Measurements from ENCODE around the gene PLEKHG1. TPM values are rescaled to one million over a fixed set of nuclear protein-coding genes. Genes with fewer than 3 reads are reported as not detected.

PLEKHG1 gene
- total RNA-seq, 6 experiments from 2014 or later: 0.07 TPM; not detected in 5

DNA sequence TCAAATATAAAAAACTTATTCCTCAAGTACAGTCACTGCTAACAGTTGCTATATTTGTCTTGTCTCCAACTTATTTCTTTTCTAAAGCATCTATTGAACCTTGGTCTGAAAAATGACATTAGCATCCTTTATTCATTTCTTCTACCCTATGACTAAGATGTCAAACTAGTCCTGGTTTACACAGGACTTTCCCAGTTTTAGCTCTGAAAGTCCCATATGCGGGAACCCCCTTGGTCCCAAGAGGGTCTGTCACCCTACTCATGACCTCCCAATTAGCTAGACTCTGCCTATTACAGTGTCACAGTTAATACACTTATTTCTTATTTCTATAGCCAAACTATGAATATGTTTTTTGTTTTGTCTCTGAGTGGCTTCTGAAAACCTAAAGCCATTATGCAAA is 37.1 kb downstream of the PLEKHG1 start:
- Mint-ChIP-seq H3K36me3 (ENCODE audit: low read depth) (no peaks in the 10 kb centered on the region), H3K27ac (no peak overlapping the region), H3K4me1 (ENCODE audit: low read depth) (no peaks in the 10 kb centered on the region), H3K4me3 (no peak overlapping the region), H3K27me3 (ENCODE audit: insufficient read depth) (peaks cover 6% of the 10 kb centered on the region; the same call in 1 of the 2 replicates), H3K9me3 (peaks cover 11% of the 10 kb centered on the region; the same call in 1 of the 2 replicates)
- TF ChIP-seq, protein P1, sequence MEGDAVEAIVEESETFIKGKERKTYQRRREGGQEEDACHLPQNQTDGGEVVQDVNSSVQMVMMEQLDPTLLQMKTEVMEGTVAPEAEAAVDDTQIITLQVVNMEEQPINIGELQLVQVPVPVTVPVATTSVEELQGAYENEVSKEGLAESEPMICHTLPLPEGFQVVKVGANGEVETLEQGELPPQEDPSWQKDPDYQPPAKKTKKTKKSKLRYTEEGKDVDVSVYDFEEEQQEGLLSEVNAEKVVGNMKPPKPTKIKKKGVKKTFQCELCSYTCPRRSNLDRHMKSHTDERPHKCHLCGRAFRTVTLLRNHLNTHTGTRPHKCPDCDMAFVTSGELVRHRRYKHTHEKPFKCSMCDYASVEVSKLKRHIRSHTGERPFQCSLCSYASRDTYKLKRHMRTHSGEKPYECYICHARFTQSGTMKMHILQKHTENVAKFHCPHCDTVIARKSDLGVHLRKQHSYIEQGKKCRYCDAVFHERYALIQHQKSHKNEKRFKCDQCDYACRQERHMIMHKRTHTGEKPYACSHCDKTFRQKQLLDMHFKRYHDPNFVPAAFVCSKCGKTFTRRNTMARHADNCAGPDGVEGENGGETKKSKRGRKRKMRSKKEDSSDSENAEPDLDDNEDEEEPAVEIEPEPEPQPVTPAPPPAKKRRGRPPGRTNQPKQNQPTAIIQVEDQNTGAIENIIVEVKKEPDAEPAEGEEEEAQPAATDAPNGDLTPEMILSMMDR (IDR thresholded peaks at IDR 0.05): no peak
- no peak for DNase-seq

DNA sequence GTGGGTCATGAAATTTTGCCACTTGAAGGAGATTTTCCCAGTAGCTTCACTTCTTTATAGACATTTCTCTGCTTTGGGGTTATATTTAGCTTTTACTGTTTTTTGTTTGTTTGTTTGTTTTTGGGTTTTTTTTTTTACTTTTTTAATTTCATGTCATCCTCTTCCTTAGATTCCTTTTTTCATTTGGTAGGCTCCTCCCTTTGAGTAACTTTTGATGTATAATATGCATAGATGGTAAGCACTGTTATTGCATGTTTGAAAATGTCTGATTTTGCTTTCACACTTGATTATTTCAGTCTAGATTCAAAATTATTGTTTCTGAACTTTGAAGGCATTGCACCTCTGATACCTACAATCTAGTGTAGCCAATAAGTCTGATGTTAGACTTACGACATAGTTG is 37.6 kb downstream of the PLEKHG1 start:
- peaks cover 6% of the 10 kb centered on the region; the same call in 1 of the 2 replicates for H3K27me3 Mint-ChIP-seq (ENCODE audit: insufficient read depth)
- H3K36me3 Mint-ChIP-seq (ENCODE audit: low read depth): no peaks in the 10 kb centered on the region
- H3K27ac Mint-ChIP-seq: no peak overlapping the region
- peaks cover 11% of the 10 kb centered on the region; the same call in 1 of the 2 replicates for H3K9me3 Mint-ChIP-seq
- no peak overlapping the region for H3K4me3 Mint-ChIP-seq
- H3K4me1 Mint-ChIP-seq (ENCODE audit: low read depth): no peaks in the 10 kb centered on the region
- DNase-seq: no peak
- TF ChIP-seq, protein P1 (IDR thresholded peaks at IDR 0.05): no peak

DNA sequence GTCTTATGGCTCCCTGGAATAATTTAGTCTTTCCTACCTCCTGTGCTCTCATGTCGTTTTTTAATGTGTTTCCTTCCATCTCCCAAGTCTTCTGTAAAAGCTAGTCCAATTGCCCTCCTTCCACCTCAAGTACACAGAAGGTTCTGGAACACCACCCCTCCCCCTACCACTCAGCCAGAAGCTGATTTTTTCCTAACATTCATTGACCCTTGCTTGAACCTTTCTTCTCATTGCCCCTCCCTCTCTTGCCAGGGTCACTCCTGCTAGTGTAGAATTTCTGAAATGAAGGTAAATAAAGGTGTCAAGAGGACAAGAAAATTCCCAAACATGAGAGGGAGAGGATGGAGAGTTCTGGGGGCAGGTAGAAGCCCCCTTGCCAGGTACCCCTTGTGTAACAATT is 38.6 kb downstream of the PLEKHG1 start:
- no peak overlapping the region for H3K4me3 Mint-ChIP-seq
- peaks cover 5% of the 10 kb centered on the region; the same call in 1 of the 2 replicates for H3K27me3 Mint-ChIP-seq (ENCODE audit: insufficient read depth)
- peaks cover 4% of the 10 kb centered on the region; the same call in 1 of the 2 replicates for H3K9me3 Mint-ChIP-seq
- H3K27ac Mint-ChIP-seq: no peak overlapping the region; the same call in 1 of the 2 replicates
- H3K4me1 Mint-ChIP-seq (ENCODE audit: low read depth): no peaks in the 10 kb centered on the region
- H3K36me3 Mint-ChIP-seq (ENCODE audit: low read depth): no peaks in the 10 kb centered on the region
- no peak for DNase-seq
- TF ChIP-seq, protein P1 (IDR thresholded peaks at IDR 0.05): no peak

DNA sequence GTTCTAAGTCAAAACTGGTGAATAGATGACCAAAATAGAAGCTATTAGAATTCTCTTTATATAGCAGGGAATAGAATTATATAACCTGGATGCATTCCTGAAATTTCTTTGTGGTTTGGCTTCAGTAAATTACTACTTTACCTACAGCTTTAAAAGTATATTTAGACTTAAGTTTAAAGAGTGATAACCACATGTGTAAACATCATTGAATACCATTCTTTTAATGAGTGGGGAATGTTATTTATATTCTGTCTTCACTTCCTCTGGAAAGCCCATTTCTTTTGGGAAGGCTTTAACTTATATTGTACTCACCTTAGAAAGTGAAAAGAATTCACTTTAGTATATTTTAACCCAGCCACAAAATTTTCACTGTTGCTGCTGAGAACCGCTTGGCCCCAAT is 39.1 kb downstream of the PLEKHG1 start:
- Mint-ChIP-seq H3K4me3 (no peak overlapping the region), H3K4me1 (ENCODE audit: low read depth) (no peaks in the 10 kb centered on the region), H3K27me3 (ENCODE audit: insufficient read depth) (peaks cover 3% of the 10 kb centered on the region; the same call in 1 of the 2 replicates), H3K27ac (no peak overlapping the region), H3K9me3 (no peaks in the 10 kb centered on the region; the same call in 1 of the 2 replicates), H3K36me3 (ENCODE audit: low read depth) (no peaks in the 10 kb centered on the region)
- DNase-seq: no peak
- TF ChIP-seq, protein P1 (IDR thresholded peaks at IDR 0.05): no peak

DNA sequence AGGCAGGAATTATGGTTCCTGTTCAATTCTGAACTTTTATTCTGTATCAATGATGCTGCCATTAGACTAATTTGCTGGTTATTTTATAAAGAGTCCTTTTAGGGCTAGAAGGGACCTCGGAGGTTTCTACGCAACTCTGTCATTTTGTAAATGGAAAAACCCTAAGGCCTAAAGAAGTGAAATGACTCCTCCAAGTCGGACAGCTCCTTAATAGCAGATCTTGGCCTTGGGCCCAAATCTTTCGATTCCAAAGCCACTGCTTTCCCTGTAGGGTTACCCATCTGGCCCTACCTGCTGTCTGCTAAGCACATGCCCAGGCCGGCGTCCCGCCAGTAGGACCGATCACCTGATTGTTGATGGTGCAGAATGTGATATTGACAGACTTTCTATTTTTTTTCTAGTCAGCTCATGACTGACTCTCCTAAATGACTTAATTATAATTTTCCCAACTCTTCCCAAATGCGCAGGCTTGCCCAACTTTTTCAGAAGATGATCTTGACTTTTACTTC is 40.2 kb downstream of the PLEKHG1 start:
- Mint-ChIP-seq H3K4me1 (ENCODE audit: low read depth) (no peaks in the 10 kb centered on the region), H3K9me3 (no peaks in the 10 kb centered on the region; the same call in 1 of the 2 replicates), H3K27ac (no peak overlapping the region), H3K4me3 (no peak overlapping the region), H3K36me3 (ENCODE audit: low read depth) (no peaks in the 10 kb centered on the region), H3K27me3 (ENCODE audit: insufficient read depth) (no peaks in the 10 kb centered on the region)
- DNase-seq: no peak
- TF ChIP-seq, protein P1 (IDR thresholded peaks at IDR 0.05): no peak

Measured in HFFc6 (cell line).